ENCODE measurements around the gene KAT6B.

Gene KAT6B

DNA sequence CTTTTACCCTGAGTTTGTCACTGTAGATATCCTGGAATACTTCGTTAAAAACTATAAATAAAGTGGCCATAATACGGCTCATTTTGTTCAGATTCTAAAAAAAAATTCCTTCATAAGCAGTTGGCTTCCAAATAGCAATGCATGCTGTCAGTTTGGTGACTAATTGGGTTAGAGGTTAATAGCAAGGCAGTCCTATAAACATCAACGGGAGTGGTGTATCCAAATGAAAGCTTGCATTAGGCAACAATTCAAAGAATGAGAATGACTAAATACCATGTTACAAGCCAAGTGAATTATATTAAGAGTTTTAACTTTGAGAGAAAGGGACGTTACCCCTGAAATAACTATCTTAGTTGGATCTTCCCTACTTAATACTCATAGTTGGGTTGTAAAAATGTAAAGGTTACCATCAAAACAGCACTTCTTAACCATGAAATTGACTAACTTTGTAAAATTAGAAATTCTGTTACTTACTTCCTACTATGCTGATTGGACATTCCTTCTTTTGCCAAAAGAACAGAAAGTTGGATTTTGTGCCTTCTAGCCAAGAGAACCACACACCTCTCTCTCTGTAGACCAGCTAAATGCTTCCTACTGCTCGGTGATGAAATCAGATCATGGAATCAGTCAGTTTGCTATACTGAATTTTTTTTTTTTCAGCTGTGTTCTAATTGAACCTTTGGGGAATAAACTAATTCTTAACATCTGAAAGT is 98.0 kb downstream of the KAT6B start:
- DNase-seq = no peak

DNA sequence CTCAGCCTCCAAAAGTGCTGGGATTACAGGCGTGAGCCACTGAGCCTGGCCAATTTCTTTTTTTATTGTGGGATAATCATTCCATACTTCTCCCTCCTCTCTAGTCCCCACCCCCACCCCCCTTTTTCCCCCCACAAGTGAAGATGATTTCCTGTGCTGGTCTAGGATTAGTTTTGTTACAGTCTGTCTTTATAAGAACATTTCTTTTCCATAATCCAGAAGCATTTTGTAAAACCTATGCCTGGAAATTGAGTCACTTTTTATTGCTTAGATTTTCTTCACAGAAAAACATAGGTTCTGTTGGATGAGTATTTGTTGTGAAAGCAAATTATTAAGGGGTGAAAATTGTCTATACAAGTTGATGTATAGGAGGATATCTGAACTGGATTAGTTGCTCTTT is 98.9 kb downstream of the KAT6B start:
- no peak for DNase-seq

DNA sequence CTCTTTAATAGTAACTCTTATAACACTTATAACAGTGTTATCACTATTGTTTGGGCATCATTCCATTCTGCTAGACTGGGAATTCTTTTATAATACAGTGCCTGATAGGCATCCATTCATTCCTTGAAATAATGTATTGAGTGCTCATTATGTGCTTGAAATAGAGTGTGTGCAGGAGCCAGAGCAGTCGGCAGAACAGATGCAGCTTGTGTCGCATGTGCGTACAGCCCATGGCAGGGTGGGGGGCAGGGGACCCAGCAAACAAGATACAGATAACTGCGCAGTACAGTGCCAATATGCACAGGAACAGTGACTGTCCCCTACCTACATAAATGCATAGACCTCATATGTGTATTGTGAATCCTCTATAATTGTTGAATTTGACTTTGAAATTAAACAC is 99.3 kb downstream of the KAT6B start:
- DNase-seq = no peak

DNA sequence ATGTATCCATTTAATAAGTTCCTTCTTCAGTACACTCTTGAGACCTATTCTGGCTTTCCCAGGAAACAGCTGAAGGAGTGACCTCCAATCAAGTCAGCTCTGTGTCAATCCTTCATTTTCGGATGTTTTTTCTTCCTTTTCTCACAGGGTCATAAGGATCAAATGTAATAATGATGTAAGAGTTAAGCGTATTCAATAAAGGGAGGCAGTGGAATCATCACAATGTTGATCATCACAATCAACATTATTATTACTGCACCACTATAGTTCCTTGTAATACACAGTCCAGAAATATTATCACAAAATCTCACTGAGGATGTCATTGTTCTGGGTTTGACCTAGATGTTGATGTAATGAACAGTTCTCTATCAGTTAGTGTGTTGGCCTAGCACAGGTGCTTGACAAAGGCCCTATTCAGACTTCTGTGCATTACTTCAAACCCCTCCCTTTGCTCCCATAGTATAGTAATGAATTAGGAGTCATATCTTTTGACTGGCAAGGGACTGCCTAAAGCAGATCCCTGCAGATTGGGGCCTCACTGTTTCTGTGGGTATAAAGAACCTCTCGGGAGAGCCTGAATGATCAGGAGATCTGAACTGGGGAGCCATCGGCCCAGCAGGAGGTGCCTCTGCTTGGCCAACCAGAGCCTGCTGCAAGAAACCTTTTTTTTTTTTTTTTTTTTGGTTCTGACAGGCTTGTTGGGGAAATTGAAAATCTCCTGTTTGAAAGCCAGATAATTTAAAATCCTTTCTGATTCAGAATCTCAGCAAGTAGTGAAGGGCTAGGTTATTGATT is 100.6 kb downstream of the KAT6B start:
- DNase-seq = no peak

DNA sequence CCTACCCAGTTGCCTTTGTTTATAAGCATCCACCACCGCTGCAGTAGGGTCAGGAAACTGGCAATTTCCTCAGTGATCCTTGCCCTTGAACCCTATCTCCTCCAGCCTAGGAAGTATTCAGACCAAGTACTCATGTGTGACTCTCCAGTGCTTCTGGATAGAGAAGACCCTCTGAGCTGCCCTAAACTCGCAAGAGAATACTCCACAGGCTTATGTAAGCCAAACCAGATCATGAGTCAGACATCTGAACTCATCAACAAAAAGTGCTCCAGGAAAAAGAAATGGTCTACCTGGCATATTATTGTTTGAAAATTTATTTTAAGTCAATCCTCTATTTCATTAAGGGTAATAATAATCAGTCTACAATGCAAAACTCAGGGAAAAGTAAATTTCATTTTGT is 101.3 kb downstream of the KAT6B start:
- no peak for DNase-seq

DNA sequence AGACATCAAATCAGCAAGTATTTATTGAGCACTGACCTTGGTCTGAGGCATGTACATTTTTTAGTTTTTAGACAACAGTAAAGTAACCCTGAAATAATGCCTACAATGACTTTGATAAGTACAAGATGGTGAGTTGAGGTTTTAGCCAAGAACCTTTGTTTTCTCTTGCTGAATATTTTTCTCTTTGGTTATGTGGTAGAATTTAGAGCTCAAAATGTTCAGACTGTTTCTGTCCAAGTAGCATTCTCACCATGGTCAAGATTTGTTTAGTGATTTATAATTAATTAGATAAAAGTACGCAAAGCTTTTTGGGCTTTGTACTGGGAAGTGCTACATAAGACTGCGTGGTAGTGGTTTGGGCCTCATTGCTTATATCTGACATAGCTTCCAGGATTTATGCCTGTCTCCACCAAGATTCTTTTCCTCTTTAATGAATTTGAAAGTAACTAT is 102.4 kb downstream of the KAT6B start:
- DNase-seq = no peak

DNA sequence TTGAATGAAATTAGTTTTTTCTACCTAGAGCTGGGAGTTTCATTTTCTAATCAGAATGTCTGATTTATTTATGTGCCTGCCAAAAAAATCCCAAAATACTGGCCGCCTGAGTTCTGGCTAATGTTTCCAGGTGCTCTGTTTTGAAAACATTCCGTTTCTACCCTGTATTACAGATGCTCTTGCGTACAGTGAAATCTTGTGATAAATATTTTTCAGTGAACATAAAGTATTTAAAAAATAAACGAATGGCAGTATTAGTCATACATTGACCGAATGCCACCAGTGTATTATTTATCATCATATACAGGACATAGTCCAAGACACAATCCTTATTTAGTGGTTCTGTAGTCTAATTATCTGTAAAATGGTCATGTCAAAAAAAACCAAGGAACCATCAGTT is 102.8 kb downstream of the KAT6B start:
- DNase-seq = no peak

DNA sequence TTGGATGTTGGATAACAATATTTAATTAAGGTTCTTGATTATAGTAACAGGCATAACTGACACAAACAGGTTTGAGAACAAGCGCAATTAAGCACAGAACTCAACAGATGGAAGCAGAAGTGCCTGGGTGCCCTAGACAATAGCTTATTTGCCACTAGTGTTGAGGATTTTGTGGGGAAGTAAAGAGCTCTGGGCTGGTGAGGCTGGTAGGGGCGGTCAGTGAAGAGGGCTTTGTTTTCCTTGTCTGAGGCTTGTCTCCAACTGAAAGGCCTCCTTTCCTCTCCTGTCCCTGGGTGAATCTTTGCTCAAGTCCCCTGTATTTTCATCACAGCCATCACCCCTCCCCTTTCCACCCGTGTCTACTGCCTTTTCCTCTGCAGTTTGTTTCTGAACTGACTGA is 104.6 kb downstream of the KAT6B start:
- DNase-seq = no peak

DNA sequence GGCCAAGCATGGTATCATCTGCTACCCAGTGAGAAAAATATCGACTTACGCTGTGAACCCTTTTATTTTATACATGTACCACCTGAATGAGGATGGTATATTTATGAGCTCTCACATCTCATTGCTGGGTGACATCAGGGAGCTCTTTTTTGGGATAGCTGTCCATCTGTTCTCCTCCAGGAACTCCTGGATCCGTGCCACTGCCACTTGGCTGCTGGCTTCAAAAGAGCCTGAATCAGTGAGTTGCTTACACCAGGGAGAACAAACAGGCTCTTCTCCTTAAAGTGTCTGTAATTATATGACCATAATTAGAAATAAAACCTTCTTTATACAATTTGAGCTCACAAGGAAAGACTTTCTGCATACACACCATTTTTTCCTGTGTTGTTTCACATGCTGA is 106.2 kb downstream of the KAT6B start:
- no peak for DNase-seq

DNA sequence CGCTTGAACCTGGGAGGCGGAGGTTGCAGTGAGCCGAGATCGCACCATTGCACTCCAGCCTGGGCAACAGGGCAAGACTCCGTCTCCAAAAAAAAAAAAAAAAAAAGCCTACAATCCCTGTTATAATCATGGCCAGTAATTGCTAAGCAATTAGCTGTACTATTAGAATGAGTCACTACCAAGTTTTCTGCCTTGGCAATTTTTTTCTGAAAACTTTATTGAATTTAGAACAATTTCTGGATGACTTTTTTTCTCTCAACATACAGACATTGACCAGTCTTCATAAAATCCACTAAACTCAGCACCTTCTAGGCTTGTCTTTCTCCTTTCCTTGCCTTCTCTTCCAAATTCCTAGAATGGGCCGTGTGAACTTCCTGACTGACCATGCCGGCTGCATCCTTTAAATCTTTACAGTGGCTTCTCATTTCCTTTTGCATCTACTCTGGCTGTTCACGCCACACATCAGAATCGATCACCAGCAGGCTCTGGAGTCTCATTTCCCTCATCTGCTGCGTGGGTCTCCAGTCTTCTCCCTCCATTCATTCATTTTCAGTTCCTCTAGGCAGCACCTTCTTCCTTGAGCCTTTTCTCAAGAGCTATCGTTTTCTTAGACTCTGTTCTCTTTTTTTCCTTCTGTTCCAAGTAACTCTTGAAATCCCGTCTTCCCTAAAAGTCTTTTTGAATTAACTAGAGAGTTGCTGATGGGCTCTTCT is 107.9 kb downstream of the KAT6B start:
- DNase-seq = no peak

DNA sequence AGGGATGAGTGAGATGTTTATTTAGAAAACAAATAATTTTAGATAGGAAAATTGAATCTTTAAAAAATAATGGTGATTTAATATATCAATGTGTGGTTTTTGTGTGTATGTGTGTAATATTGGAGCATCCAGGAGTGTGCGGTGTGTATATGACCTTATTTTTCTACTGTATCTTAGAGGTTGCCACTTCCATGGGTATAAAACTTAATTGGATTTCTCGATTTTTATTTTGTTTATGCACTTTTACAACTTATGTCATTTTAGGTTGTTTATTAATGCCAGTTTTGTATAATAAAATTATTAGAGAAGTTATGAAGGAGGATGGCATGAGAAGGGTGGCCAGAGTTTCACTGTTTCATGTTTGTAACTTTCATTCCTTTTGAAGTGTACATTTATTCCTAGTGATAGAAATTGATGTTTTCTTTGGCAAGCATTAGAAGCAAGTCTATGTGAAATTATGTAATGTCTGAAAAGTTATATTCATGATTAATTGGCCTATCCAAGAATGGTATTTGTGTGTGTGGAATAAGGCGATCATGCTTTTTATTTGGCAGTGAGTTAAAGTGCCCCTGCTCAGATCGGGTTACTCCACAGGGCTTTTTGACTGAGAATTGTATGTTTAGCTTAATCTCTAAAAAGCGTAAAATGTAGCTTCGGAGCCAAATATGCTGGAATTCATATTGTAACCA is 110.3 kb downstream of the KAT6B start:
- no peak for DNase-seq

DNA sequence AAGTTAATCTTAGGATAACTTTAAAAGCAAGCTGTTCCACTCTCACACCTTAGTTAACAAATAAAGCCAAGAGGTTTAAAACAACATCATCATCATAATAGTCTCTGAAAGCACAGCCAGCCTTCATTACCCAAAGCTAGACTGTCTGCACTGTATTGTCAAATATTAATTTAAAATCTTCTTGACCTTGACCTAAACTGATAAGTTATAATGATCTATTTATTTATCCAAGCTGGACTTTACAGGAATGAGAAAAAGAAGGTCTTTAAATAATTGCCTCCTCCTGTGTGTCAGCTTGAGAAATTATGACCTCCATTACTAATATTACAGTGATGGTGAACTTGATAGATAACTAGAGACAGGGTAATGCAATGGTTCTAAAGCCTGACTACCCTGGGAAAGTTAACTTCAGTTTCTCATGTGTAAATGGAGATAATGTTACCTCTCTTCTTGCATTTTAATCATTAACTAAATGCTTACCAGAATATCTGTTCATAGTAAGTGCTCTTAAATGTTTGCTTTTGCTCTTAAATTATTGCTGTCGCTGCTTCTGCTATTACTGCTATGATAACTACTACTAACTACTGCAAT is 111.0 kb downstream of the KAT6B start:
- no peak for DNase-seq

DNA sequence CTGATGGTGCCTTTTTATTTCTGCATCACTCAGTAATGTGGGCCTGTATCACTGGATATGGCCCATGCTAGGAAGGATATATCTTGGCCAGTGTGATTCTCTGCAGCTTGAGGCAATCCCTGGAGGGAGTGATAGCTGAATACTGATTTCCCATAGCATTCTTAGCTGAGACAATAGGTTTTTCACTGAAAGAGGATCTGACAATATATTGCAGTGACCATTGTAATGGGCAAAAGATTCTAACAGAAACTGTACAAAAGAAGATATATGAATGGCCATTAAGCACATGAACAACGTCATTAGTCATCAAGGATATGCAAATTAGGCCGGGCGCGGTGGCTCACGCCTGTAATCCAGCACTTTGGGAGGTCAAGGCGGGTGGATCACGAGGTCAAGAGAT is 117.8 kb downstream of the KAT6B start:
- no peak for DNase-seq

DNA sequence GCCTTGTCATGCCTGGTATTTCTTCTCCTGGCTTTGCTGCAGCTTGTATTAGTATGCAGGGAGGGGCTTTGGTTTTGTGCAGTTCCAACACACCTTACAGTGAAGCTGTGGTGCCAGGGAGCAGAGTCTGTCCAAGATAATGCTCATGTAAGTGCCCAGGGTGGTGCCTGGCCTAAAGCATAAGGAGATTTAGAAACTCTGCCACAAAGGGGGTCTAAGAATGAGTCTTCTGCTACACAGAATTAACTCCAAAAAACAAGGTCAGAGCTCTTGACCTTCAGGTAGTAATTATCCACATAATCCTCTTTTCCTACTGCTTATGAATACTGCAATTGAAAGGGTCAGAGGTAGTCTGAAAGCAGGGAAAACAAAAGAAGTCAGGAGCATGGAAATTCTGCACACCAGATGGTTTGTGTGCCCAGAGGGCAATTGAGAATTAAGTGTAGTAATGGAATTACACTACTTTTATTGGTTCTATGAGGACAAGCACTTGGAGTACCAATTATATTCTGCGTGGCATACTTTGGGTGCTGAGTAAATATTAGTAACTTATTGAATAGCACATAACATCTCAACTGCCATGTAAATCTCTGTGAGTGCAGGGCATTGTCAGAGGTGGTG is 121.5 kb downstream of the KAT6B start:
- DNase-seq = no peak

DNA sequence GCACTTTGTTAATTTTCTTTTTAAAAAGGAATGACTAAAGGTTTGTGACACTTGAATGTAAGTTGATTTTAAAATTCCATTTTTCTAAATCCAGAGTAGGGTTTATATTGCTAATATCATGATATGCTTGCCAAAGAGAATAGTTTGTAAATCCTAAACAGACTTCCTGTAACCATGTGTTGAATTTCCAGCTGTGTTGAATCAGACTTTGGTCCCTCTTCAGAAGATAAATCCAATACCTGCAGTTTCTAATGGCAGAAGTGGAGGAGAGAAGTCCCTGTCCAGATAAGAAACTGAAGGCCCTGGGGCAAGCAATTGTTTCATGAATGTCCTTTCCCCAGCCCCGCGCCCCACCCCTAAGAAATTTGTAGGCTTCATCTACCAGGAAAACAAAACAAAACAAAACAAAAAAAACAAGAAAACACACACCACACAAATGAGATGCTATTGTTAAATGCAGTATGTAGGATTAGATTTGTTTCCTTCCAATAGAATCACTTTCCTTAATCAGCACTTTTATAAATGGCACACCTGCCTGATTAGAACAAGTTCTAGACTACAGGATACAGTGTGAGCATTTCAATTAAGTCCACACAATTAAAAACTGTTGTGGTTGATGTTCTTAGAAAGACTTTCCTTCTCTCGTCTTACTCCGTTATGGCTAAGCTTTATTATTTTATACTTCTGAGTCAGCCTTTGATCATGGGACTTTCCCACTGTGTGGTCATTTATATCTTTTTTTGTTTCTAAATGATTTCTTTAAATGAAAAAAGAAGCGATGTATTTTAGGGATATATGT is 122.8 kb downstream of the KAT6B start:
- DNase-seq = no peak

DNA sequence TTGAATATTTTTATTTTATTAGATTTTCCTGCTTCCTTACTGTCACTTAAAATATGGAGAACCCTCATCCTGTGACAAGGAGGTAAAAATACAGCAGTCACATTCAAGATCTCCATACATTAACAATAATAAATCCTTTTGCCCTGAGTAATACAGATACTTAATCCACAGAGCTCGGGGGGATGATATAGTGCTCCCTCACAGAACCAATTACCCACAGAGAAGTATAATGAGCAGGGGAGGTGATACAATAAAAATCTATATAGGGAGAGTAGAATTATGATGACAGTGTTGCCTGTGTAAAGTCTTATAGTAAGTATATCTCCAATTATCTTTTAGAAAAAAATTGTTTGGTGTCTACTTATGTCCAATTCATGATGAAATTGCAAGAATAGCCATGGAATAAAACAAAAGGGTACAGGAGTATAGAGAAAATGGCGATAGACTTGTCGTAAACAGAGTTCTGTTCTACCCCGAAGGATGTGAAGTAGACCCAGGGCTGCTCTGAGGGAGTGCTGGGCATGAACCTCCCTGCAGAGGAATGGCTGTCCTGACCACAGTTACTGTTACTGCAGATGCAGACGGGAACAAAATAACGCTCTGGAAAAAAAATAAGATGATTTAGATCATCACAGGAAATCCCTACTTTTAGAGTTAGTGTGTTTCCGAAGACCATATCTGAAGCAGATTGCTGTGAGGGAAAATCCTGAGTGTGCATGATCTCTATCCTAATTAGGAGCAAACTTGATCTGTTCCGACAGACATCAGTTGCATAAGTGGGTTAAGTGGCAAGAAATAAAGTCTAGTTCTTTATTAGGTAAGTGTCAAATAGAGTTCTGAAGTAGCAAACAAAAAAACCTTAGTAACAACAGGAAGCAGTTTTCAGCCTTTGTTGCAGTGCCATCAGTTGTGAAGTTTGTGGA is 123.7 kb downstream of the KAT6B start:
- DNase-seq = no peak

DNA sequence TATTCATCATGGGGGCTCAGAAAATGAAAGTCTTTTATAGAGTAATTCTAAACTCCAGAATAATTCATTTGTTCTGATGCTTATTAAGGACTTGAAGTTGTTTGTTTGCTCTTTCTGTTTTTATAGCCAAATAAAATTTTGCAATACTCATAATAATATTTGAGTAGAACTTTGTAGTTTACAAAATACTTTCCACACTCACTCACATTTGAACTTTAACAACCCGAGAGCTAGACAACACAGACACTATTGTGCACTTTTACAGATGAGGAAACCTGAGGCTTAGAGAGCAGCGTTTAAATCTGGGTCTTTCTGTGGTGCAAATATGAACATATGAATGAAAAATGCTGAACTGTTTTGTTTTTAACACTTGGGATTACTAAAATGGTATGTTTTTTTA is 126.8 kb downstream of the KAT6B start:
- no peak for DNase-seq

DNA sequence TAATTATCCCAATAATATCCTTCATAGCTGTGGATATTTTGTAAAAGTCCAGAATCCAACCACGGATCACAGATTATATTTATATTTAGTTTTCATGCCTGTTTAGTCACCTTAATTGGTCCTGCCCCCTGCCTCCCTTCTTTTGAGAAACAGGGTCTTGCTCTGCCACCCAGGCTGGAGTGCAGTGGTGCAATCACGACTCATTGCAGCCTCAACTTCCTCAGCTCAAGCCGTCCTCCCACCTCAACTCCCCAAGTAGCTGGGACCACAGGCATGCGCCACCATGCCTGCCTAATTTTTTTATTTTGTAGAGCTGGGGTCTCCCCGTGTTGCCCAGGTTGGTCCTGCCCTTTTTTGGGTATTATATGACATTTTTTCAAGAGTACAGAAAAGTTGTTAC is 129.4 kb downstream of the KAT6B start:
- DNase-seq = no peak

DNA sequence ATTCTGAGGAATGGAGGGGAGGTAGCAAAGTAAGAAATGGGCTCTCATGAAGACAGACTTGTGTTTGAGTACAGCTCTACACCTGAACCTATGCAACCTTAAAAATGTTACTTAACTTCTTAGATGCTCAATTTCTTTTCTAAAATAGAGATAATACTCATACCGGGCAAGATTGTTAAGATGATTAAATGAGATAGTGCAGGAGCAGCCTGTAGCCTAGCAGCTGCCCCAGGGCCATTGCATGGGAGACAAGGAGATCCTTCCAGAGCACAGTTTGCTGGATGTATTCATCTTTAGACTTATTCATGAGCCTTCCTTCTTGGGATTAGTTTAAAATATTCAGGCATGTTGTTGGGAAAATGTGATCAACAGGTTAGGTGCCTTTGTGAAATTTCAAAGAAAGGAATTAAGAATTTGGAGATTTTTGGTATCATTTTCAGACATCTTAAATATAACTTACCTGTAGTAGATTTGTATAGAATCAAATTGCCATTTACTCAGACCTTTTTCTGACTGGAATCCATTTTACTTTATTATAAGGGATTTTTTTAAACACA is 130.2 kb downstream of the KAT6B start:
- DNase-seq = no peak
